Measurements from ENCODE around the gene SHANK2.
A peak's percentile ranks its signal among the peaks of the same experiment; 100 is the strongest.

Gene SHANK2

DNA sequence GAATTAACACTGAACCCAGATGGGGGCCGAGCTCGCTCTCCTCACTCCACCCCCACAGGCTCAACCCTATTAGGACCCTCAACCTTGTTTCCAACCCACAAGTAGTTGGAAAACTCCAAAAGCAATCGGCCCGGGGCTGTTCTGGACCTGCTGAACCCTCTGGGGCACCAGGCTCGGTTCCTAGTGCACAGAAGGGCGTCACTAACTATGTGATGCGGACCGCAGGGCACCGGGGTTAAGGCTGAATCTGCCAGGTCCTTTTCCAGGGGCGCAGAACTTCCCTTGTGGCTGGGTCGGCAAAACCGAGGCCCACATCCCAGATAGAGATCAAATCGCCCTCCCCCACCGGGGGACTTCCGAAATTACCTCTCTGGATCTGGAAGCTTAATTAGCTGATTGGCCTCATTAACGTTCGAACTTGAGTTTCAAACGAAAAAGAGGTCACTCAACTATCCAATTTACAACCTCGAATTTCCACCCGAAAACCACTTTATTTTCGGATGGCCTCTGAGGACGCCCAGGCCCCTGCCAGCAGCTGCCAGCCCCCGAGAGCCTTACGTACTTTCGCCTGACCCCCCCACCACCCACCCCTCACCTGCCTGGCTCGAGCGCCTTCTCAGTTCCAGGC is 1.7 kb downstream of the SHANK2 start:
- Histone ChIP-seq H3K9ac (ENCODE audit: low read depth, low read length) (peak overlapping the region; percentile 86; the same call in 1 of the 2 replicates), H3K4me3 (ENCODE audit: low read length) (peak overlapping the region; percentile 72), H3K36me3 (ENCODE audit: insufficient read depth, low read length) (no peaks in the 10 kb centered on the region), H3K9me3 (ENCODE audit: insufficient read depth, low read depth, low read length) (no peaks in the 10 kb centered on the region), H3K4me1 (ENCODE audit: insufficient read depth, low read length) (peaks cover 62% of the 10 kb centered on the region), H3K27ac (ENCODE audit: low read depth, low read length) (no peak overlapping the region), H3K27me3 (ENCODE audit: insufficient read depth, low read length) (peaks cover 23% of the 10 kb centered on the region)
- WGBS: 16% methylated on average over 27 of the region's 27 CpGs

DNA sequence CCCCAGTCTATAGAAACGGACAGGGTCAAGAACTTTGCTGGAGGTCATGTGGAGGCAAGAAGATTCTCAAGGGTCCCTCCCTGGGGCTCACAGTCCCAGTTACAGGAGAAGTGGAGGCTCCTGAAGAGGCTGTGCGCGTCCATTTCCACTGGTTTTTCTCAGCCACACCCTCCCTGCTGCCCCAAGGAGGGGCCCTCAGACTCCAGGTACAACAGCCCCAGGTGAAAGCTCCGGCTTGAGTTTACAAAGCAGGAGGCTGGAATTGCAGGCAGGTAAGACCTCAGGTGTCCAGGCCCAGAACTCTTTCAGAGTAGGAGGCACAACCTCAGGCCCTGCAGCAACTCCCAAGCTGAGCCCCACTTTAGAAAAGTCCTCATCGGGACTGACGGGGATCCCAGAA is 3.1 kb downstream of the SHANK2 start:
- no peak overlapping the region for H3K27ac ChIP-seq (ENCODE audit: low read depth, low read length)
- H3K27me3 ChIP-seq (ENCODE audit: insufficient read depth, low read length): peaks cover 23% of the 10 kb centered on the region
- H3K4me3 ChIP-seq (ENCODE audit: low read length): no peak overlapping the region; the same call in 1 of the 2 replicates
- no peaks in the 10 kb centered on the region for H3K9me3 ChIP-seq (ENCODE audit: insufficient read depth, low read depth, low read length)
- WGBS: 72% methylated on average over 6 of the region's 6 CpGs
- H3K36me3 ChIP-seq (ENCODE audit: insufficient read depth, low read length): no peaks in the 10 kb centered on the region
- no peak overlapping the region for H3K9ac ChIP-seq (ENCODE audit: low read depth, low read length)
- H3K4me1 ChIP-seq (ENCODE audit: insufficient read depth, low read length): peaks cover 68% of the 10 kb centered on the region

DNA sequence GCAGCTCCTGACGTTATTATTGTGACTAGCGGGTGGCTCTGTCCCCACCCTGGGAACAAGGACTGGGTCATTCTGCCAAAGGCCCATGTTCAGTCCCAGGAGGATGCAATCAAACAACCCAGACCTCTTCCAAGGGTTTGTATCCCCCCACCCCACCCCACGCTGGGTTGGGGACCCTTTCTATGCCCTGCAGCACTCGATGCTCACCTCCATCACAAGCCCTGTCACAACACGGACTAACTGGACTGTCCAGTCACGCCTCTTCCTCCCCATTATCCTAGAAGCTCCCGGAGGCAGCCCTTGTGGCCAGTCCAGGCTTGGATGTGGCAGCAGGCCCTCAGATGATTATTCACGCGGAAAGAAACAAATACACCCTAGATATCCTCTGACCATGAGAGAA is 3.7 kb downstream of the SHANK2 start:
- Histone ChIP-seq H3K4me1 (ENCODE audit: insufficient read depth, low read length) (peaks cover 67% of the 10 kb centered on the region), H3K27me3 (ENCODE audit: insufficient read depth, low read length) (peaks cover 23% of the 10 kb centered on the region), H3K27ac (ENCODE audit: low read depth, low read length) (peak overlapping the region; percentile 99; the same call in 1 of the 2 replicates), H3K4me3 (ENCODE audit: low read length) (no peak overlapping the region), H3K9ac (ENCODE audit: low read depth, low read length) (no peak overlapping the region), H3K9me3 (ENCODE audit: insufficient read depth, low read depth, low read length) (no peaks in the 10 kb centered on the region), H3K36me3 (ENCODE audit: insufficient read depth, low read length) (no peaks in the 10 kb centered on the region)
- WGBS: 87% methylated on average over 9 of the region's 9 CpGs

DNA sequence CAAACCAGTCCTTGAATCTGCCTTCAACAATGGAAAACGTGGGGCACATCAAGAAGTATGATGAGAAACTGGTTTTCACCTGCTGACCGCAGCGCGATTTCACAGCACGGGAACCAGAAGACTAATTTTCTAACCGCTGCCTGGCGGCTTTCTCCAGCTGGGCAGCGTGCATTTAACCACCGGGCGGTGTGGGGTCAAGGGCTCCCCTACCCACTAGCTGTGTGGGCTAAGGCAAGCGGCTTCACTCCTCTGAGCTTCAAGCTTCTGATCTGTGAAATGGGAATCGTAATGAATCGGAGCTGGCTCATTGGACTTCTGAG is 4.2 kb downstream of the SHANK2 start:
- H3K9me3 ChIP-seq (ENCODE audit: insufficient read depth, low read depth, low read length): no peaks in the 10 kb centered on the region
- no peaks in the 10 kb centered on the region for H3K36me3 ChIP-seq (ENCODE audit: insufficient read depth, low read length)
- H3K27ac ChIP-seq (ENCODE audit: low read depth, low read length): peak overlapping the region; percentile 99; the same call in 1 of the 2 replicates
- 92% methylated on average over 13 of the region's 13 CpGs for WGBS
- H3K9ac ChIP-seq (ENCODE audit: low read depth, low read length): no peak overlapping the region
- peaks cover 62% of the 10 kb centered on the region for H3K4me1 ChIP-seq (ENCODE audit: insufficient read depth, low read length)
- peaks cover 23% of the 10 kb centered on the region for H3K27me3 ChIP-seq (ENCODE audit: insufficient read depth, low read length)
- H3K4me3 ChIP-seq (ENCODE audit: low read length): no peak overlapping the region

DNA sequence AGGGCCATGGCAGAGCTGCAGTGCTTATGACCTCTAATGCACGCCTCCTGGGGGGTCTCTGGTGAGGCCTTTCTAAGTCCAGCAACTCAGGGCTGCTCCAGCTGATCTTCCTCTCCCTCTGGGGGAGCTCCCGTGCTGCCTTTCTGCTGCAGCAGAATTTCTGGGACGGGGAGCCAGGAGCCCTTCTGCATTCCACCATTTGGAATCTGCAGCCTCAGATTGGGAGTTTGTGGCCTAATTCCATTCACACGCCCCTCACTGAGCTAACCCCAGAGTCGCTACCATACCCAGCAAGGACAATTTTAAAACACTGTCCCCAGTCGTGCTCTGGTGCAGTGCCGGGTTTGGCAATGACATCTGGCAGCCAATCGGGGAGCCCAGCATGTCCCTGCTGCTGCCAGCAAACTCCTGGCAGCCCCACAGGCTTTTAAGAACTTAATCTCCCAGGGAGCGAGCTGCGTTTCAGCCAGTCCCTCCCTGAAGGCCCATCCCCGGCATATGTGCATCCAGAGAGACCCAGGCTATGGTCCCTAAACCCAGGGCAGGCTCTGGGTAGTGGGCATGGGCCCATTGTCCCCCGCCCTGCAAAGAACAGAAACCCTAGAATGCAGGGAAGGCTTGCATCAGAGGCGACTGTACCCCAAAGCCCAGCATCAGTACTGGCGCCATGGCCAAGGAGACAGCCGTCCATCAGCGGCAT is 4.7 kb downstream of the SHANK2 start:
- peaks cover 64% of the 10 kb centered on the region for H3K4me1 ChIP-seq (ENCODE audit: insufficient read depth, low read length)

DNA sequence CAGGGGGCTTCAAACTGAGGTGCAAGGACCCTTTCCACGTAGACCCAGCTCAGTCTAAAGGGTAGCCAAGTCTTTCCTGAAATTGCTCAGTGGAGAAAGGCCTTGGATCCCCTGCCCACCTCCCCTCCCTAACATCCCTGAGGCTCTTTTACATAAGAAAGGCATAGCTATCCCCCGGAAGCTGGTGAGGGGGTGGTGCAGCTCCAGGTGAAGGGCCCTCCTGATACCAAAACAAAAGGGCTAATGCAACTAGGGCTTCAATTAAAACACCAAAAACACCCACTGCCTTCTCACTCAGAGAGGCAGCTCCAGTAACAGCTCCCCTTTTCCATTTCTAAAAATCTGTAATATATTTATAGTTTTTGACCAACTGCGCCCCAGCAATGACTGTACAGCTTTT is 5.8 kb downstream of the SHANK2 start:
- H3K27me3 ChIP-seq (ENCODE audit: insufficient read depth, low read length): peaks cover 23% of the 10 kb centered on the region
- H3K36me3 ChIP-seq (ENCODE audit: insufficient read depth, low read length): no peaks in the 10 kb centered on the region
- WGBS: 10% methylated on average over 2 of the region's 3 CpGs
- peak overlapping the region; percentile 78 for H3K9ac ChIP-seq (ENCODE audit: low read depth, low read length)
- peaks cover 70% of the 10 kb centered on the region for H3K4me1 ChIP-seq (ENCODE audit: insufficient read depth, low read length)
- peak overlapping the region; percentile 46 for H3K4me3 ChIP-seq (ENCODE audit: low read length)
- peak overlapping the region; percentile 99 for H3K27ac ChIP-seq (ENCODE audit: low read depth, low read length)
- H3K9me3 ChIP-seq (ENCODE audit: insufficient read depth, low read depth, low read length): no peaks in the 10 kb centered on the region

More for the DNA sequence above, 4.7 kb downstream of the SHANK2 start:
- Histone ChIP-seq H3K27ac (ENCODE audit: low read depth, low read length) (peak overlapping the region; percentile 99), H3K9me3 (ENCODE audit: insufficient read depth, low read depth, low read length) (no peaks in the 10 kb centered on the region), H3K4me3 (ENCODE audit: low read length) (peak overlapping the region; percentile 46), H3K9ac (ENCODE audit: low read depth, low read length) (peak overlapping the region; percentile 65; the same call in 1 of the 2 replicates), H3K27me3 (ENCODE audit: insufficient read depth, low read length) (peaks cover 23% of the 10 kb centered on the region), H3K36me3 (ENCODE audit: insufficient read depth, low read length) (no peaks in the 10 kb centered on the region)
- 38% methylated on average over 16 of the region's 16 CpGs for WGBS

DNA sequence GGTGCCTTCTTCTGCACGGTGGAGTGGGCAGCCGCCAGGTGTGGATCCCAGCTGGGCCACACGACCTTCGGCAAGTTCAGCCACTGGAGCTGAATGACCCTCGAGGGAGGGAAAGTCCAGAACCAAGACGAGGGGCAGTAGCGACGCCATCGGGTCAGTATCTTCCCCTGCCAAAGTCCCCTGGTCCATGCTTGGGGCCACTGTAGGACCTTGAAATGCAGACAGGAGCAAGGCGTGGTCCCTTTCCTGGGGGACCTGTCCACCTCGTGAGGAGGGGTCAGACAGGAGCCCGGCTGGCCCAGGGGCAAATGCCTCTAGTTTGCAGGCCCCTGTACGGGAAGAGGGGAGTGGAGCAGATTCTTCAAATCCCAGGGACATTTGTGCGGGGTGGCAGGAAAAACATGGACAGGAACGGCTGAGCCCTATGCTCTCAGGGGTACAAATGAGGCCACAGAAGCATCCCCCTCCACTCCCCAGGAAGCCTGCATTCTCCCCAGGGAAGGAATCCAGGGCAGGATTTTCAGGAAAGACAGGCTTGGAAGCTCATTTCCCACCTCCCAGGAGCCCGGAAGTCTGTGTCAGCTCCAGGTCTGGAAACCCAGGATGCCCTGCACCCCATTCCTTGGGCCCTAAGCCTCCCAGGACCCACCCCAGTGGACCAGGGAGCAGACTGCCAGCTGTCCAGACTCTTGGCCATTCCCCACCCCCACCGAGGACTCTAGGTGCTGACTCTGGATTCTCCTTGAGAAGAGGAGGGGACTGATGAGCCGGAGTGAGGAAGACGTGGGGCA is 6.6 kb downstream of the SHANK2 start:
- Histone ChIP-seq H3K36me3 (ENCODE audit: insufficient read depth, low read length) (no peaks in the 10 kb centered on the region), H3K4me3 (ENCODE audit: low read length) (peak overlapping the region; percentile 46), H3K27ac (ENCODE audit: low read depth, low read length) (peak overlapping the region; percentile 99), H3K9ac (ENCODE audit: low read depth, low read length) (peak overlapping the region; percentile 78), H3K4me1 (ENCODE audit: insufficient read depth, low read length) (peaks cover 78% of the 10 kb centered on the region), H3K9me3 (ENCODE audit: insufficient read depth, low read depth, low read length) (no peaks in the 10 kb centered on the region), H3K27me3 (ENCODE audit: insufficient read depth, low read length) (peaks cover 16% of the 10 kb centered on the region)
- WGBS: 41% methylated on average over 19 of the region's 19 CpGs

DNA sequence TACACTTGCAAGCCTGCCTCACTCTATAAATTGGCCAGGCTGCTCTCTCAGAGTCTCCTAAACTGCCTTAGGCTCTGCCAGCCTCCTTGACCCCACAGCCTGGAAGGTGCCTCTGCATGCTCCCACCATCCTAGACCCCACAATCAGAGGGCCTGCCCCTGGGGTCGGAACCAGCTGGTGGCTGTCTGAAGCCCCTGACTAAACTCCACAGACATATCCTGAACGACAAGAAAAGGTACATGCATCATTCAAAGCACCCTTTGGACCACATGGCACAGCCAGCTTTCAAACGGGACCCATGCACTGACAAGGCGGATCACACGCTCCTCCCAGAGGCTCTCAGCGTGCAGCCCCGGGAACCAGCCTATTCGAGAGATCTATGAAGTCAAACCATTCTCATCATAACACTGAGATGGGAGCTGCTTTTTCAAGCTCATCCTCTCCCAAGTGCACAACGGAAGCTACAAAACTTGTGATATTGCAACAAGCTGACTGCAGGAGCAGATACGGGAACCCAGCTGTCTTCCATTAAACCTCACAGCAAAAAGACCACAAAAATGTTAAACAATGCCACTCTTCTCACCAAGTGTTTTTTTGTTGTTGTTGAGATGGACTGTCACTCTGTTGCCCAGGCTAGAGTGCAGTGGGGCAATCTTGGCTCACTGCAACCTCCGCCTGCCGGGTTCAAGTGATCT is 8.1 kb downstream of the SHANK2 start:
- H3K27me3 ChIP-seq (ENCODE audit: insufficient read depth, low read length): 0 out of 2 replicates have a peak, but pooled peaks cover 3% of the 10 kb centered on the region
- H3K36me3 ChIP-seq (ENCODE audit: insufficient read depth, low read length): 0 out of 2 replicates have a peak, but pooled peaks cover 7% of the 10 kb centered on the region
- no peak overlapping the region for H3K9ac ChIP-seq (ENCODE audit: low read depth, low read length)
- H3K4me3 ChIP-seq (ENCODE audit: low read length): no peak overlapping the region
- H3K27ac ChIP-seq (ENCODE audit: low read depth, low read length): no peak overlapping the region
- WGBS: 85% methylated on average over 12 of the region's 12 CpGs
- no peaks in the 10 kb centered on the region for H3K9me3 ChIP-seq (ENCODE audit: insufficient read depth, low read depth, low read length)
- peaks cover 67% of the 10 kb centered on the region for H3K4me1 ChIP-seq (ENCODE audit: insufficient read depth, low read length)

DNA sequence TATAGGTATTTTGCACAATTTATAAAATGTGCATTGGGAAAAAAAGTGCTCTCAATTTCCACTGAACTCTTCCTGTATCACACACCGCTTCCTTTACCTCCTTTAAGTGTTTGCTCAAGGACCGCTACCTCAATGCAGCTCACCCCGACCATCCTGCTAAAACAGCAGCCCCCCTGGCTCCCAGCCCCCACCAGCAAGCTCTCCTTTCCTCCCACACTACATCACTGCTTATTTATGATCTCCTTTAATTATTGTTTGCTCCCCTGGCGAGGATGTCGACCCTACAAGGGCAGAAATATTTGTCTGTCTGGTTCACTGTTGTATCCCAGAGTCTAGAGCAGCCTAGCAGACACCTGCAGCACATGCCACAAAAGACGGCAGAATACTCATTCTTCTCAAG is 10.0 kb downstream of the SHANK2 start:
- Histone ChIP-seq H3K27ac (ENCODE audit: low read depth, low read length) (no peak overlapping the region), H3K9me3 (ENCODE audit: insufficient read depth, low read depth, low read length) (no peaks in the 10 kb centered on the region), H3K9ac (ENCODE audit: low read depth, low read length) (no peak overlapping the region), H3K4me1 (ENCODE audit: insufficient read depth, low read length) (peaks cover 48% of the 10 kb centered on the region), H3K36me3 (ENCODE audit: insufficient read depth, low read length) (0 out of 2 replicates have a peak, but pooled peaks cover 7% of the 10 kb centered on the region), H3K27me3 (ENCODE audit: insufficient read depth, low read length) (no peaks in the 10 kb centered on the region), H3K4me3 (ENCODE audit: low read length) (no peak overlapping the region)
- WGBS: 94% methylated on average over 6 of the region's 6 CpGs

DNA sequence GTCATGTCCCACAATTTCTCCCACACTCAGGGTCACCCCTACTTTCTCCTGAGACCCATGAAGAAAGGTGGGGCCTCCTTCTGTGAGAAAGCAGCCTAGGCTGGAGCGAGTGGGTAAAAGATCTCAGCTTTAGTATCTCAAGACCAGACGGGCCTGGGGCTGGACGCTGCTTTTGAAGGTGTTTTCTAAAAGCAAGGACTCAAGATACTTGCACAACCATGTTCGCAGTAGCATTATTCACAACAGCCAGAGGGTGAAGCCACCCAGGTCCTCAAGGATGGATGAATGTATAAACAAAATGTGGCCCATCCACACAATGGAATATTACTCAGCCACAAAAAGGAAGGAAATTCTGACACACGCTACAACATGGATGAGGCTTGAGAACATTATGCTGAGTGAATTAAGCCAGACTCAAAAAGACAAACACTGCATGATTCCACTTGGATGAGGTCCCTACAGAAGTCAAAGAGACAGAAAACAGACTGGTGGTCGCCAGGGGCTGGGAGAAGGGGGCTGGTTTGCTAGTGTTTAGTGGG is 10.6 kb downstream of the SHANK2 start:
- Histone ChIP-seq H3K27me3 (ENCODE audit: insufficient read depth, low read length) (no peaks in the 10 kb centered on the region), H3K9ac (ENCODE audit: low read depth, low read length) (no peak overlapping the region), H3K27ac (ENCODE audit: low read depth, low read length) (no peak overlapping the region), H3K4me3 (ENCODE audit: low read length) (no peak overlapping the region), H3K9me3 (ENCODE audit: insufficient read depth, low read depth, low read length) (no peaks in the 10 kb centered on the region), H3K4me1 (ENCODE audit: insufficient read depth, low read length) (peaks cover 42% of the 10 kb centered on the region), H3K36me3 (ENCODE audit: insufficient read depth, low read length) (0 out of 2 replicates have a peak, but pooled peaks cover 7% of the 10 kb centered on the region)
- 99% methylated on average over 6 of the region's 6 CpGs for WGBS
